NCI-H345 treated with DMSO at 0.1 percent for 48 hours (cell line): ENCODE results near the gene MRPL14.
"Not testable (repeated sequence)": the region's sequence is repeated elsewhere in the genome, so short reads cannot be mapped to it uniquely, and the experiment has no call there.

Source experiments
- DNase-seq: peaks from one replicate; lab custom pipeline; 2025; ENCODE audit not compliant: unreplicated experiment; lab: John Stamatoyannopoulos, UW

Gene MRPL14

DNA sequence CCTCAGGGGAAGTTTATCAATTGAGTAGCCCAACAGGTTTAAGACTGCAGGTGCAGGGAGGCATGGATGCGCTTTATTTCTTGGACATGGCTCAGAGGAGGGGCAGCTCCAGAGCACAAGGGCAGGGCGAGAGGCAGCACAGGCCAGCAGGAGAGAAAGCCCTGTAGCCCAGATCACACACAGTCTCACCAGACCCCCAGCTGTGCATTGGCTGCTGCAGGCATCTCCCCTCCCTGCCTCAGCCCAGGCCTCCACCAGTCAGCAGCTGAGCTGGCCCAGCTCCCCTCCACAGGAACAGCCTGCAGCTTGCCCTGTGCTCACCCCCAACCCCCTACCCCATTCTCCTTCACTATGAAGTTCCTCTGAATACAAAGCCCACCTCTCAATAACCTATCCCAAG lies 24.7 kb downstream of the MRPL14 start:
- DNase-seq = no peak

DNA sequence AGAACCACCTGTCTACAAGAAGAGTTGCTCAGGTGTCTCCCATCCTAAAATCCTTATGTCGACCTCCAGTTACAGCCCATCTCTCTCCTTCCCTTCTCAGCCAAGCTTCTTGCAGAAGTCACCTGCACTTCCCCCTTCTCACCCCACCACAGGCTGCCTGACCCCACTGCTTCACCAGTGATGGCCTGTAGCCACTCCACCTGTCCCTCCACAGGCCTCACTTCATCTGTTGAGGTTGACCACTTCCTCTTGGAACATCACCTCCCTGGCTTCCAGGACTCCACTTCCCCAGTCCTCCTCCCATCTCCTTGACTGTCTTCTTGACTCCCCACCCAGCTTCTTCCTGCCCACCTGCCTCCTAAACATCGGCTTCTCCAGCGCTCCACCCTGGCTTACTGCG lies 25.4 kb downstream of the MRPL14 start:
- no peak for DNase-seq

DNA sequence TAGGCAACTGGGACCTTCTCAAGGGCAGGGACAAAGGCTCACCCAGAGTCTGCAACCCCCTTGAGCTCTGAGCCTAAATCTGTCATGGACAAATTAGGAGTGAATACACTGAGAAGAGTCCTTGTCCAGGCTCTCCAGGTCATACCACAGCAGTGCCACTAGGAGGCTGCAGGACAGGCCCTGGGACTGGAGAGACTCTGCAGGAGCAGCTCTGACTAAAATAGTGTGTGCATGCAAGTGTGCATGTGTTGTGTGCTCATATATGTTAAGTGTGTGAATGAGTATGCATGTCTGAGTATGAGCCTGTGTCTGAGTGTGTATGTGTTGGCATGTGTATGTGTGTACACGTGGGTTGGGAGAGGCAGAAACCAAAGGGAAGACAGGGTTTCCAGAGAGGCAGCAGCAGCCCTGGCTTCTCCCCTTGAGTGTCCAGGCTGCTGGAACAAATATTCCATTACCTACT lies 27.1 kb downstream of the MRPL14 start:
- DNase-seq = no peak

DNA sequence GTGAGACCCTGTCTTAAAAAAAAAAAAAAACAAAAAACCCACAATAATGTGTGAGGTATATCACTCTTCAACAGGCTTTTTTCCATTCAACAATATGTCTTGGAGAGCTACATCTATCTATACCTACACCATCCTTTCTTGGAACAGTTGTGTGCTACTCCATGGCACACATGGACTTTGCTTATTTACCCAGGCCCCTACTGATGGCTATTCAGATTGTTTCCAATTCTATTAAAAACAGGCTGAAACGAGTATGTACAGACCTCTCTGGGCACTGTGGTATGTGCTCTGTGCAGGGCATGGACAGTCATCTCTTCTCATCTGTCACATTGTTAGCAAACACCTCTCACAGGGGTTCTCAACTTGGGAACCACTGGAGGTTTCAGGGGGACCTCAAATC lies 28.1 kb downstream of the MRPL14 start:
- DNase-seq = no peak

DNA sequence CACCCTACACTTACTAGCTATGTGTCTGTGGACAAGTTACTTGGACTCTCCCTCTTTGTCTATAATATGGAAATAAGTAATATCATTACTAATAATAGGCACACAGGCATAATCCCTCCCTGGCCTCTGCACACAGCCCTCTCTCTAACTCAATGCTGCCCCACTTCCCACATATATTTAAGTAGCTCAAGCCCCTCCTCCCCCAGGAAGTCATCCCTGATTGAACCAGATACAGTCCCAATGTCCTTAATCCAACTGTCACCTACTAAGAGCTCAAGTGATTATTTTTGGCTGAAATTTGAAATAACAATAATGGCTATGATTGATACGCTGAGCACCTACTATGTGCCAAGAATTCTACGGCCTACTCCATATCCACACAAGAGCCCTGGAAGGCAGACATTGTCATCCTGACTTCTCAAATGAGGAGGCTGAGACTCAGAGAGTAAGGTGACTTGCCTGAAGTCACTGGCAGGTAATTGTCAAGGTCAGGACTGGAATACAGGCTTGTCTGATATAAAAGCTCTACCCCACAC lies 29.4 kb downstream of the MRPL14 start:
- DNase-seq = no peak

DNA sequence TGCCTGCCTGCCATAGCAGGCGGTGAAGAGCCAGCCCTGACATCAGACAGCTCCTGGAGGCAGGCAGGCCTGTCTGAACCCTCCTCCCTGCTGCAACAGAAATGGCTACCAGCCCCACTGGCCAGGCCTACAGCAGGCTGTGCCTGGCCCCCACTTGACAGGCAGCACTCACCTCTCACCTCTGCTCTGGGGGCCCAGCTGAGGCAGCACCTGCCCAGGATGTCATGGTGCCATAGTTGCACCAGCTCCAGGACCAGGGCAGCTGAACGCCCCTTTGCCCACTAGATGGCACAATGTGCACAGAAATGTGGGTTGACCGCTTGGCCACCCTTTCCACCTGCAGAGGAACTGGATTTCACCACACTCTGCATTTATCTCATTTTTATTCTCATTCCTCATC lies 30.6 kb downstream of the MRPL14 start:
- DNase-seq = peak; percentile 26

DNA sequence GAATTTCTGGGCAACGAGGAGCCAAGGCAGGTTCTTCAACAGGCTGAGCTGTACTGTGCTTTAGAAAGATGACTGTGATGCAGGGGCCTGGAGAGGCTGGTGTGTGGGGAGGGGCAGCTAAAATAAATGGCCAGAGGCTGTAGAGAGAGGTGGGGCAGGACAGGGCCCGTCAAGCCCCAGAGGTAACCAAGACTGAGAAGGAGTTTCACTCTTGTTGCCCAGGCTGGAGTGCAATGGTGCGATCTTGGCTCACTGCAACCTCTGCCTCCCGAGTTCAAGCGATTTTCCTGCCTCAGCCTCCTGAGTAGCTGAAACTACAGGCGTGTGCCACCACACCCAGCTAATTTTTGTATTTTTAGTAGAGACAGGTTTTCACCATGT lies 32.0 kb downstream of the MRPL14 start:
- DNase-seq = not testable (repeated sequence)

DNA sequence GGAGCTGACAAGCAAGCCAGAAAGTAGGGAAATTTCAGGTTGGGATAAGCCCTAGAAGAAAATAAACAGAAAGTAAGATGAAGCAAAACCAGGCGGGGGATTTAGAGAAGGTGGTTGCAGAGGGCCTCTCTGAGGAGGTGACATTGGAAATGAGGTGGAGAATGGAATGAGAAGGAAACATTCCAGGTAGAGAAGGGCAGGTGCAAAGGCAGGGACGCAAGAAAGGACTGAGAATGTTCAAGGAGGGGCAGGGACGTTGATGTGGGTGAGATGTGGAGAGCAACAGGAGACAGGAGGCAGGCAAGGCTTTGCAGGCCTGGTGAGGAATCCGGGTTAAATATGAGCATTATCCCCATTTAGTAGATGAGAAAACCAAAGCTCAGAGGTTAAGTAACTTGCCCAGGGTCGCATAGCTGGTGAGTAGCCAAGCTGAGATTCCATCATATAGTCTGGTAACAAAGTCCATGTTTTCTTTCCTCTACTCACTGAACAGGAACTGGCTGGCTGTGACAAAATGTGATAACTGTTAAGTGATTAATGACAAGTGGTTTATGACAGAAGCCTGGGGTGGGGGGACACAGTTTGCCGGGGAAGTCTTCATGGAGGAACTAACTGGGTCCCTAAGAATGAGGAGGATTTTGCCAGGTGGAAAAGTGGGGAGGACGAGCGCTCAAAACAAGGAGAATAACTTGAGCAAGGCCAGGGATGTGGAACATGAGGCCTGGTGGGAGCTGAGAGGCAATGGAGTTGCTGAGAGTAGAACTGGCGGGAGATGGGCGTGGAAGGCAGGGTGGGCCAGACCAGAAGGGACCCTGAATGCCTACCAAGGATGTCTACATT lies 32.6 kb downstream of the MRPL14 start:
- DNase-seq = no peak

DNA sequence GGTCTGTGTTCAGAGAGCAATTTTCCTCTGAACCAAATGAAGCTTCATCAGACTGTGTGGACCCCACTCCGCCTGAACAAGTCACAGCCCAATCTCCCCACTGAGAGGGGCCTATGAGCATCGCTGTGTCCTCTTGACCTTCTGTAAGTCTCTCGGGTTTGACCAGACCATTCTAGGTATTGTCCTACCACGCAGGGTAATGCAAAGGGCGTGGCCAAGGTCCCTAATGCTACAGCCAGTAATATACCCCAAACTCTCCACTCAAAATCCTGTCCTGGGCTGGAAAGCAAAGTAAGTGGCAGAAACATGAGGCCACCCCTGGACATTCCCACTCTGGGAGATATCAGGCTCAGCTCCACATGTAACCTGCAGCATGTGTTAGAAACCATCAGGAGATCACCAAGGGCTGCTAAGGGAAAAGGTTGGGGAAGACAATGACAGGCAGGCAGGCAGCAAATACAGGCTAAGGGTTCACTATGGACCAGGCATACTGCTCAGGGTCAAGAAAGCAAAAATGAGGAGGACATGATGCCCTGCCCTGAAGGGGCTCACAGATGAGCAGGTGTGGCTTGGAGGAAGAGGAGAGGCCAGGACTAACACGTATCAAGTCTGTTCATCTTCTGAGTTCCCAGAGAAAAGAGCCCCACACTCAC lies 33.4 kb downstream of the MRPL14 start:
- DNase-seq = no peak

DNA sequence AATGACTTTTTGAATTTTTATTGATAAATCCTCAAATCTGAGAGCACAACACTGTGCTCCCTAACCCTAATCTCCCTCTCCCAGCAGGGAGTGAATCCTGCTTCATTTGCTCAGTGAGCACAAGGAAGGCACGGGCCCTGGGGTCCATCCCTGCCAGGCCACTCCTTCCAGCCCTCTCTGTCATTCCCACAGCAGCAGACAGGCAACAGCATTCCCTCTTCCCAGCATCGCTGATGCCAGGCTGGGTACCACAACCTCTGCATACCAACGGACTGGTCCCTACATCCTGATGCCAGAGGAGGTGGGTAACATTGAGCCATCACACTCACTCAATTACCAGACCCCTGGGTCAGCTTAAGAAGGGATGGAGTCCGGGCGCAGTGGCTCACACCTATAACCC lies 34.2 kb downstream of the MRPL14 start:
- DNase-seq = no peak

DNA sequence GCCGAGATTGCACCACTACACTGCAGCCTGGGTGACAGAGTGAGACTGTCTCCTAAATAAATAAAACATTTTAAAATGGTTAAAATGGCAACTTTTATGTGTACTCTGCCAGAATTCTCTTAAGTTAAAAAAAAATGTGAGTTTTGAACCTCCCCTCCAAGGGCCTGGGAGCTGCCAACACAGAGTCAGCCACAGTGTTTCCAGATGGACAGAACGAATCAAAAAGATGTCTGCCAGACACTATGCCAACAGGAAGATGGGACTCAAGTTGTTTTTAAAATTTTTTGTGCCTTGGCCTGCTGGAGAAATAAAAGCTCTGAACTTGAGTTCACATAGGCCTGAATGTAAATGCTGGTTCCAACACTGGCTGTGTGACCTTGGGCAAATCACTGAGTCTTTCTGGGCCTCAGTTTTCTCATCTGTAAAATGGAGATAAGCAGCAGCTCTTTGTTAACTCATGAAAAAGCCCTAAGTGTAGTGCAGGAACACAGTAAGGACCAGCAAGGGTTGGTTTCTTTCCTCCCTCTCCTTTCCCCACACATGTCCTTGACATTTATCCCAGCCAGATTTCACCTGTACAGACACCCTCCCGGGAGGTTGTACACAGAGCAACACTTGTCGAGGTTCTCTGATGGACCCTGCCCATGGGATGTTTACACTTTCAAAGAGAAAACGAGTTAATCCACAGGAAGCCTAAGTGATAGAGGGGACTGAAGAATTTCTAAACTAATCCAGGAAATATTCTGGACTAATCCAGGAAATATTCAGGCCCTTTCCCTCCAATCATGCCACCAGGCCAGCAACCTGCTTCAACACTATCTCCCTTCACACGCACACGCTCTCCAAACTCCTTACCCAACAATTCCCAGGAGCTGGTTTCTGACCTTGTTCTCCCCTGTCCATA lies 35.0 kb downstream of the MRPL14 start:
- DNase-seq = no peak

DNA sequence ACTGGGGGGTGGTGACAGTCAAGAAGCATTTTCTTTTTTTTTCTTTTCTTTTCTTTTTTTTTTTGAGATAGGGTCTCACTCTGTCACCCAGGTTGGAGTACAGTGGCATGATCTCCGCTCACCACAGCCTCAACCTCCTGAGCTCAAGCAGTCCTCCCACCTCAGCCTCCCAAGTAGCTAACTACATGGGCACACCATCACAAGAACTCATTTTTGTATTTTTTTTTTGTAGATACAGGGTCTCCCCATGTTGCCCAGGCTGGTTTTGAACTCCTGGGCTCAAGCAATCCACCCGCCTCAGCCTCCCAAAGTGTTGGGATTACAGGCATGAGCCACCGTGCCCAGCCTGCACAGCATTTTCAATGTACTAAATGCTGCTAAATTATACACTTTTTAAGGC lies 35.9 kb downstream of the MRPL14 start:
- DNase-seq = not testable (repeated sequence)

DNA sequence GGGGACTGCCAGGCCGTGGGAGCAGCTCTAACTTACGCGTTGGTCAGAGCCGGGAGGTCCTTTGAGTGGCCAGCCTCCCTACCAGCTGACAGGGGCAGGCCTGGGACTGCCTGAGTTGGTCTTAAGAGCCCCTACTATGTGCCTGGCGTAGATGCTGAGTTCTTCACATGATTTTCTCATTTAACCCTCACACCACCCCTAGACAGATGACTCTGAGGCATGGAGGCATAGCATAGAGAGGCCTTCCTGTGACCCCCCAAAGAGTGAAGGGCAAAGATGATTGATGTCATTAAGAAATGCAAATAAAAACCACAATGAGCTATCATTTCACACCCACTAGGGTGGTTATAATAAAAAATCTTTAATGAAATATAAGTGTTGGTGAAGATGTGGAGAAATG lies 36.8 kb downstream of the MRPL14 start:
- no peak for DNase-seq

DNA sequence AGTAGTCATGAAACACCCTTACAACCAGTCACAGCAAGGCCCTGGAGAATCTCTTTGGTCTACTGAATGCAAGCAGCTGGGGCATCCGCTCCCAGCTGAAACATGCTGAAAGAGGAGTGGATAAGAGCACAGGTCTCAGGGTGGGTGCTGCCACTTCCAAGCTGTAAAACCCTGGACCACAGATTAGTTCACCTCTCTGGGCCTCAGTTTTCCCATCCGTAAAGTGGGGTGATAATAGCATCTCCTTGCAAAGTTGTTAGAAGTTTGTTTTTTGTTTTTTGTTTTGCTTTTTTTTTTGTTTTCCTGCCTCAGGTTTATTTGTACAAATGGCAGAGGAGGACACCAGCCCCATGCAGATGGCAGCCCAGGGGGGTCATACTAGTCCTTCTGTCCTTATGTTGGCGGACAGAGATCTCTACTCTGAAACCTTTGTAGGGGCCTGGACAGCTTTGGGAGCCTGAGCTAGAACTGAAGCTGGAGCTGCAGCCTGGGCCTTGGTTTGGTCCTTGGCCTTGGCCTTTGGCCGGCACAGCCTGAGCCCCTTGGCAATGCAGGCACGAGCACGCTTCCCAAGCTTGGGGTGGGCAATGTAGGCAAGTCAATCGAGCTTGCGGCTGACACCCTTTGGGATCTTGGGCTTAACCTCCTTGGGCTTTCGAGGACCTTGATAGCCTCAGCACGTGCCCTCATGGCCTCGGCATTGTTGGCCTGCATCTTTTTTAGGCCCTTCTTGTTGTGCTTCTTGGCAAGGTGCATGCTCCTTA lies 38.2 kb downstream of the MRPL14 start:
- DNase-seq = no peak

DNA sequence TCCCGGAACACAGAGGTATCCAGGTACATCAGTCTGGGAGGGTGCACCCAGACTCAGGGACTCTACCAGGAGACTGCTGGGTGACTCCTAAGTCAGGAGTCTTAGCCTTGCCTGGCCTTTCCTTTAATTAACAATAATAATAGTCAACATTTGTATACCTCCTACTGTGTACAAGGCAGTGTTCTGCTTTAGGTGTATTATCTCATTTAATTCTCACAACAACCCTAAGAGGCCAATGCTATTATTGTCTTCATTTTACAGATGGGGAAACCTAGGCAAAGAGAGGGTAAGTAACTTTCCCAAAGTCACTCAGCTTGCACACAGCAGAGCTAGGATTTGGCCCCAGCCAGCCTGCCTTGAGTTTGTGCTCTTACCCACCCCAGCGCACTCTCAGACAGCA lies 39.6 kb downstream of the MRPL14 start:
- DNase-seq = no peak

DNA sequence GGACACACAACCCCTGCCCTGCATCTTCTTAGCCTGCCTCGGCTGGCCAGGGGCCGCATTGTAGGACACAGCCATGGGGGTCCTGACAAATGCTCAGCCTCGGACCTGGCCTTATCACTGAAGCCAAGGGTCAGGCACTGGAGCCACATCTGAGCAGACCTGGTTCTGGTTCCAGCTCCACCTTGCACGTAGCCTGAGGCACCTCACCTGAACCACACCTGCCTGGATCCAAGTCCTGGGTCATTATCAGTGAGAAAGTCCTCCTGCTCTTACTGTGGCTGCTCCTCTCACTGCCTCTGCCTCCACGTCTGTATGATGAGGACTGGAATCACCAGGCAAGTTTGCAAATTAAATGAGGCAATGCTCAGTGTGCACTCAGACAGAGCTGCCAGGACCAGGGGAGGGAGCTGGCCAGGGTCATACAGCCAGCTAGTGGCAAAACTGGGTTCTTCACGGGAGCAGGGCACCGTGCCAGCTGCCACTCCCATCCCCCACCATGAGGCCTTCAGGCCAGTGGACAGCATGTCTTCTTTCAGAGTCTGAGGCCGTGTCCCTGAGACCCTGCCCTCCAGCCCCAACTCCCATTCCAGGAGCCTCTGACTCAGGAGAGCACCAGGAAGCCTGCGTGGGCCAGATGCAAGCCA lies 40.2 kb downstream of the MRPL14 start:
- no peak for DNase-seq

DNA sequence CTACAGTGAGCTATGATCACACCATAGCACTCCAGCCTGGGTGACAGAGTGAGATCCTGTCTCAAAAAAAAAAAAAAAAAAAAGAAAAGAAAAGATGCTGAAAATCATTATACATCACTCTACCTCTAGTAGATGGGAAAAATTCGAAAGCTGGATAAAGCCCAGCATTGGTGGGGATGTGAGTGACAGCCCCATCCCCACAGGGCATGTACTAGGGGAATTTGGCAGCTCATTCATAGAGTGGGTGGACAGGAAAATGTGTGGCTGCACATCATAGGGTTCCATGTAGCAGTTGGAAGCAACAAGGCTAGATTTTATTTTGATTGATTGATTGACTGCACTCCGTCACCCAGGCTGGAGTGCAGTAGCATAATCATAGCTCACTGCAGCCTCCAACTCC lies 42.0 kb downstream of the MRPL14 start:
- DNase-seq = no peak

DNA sequence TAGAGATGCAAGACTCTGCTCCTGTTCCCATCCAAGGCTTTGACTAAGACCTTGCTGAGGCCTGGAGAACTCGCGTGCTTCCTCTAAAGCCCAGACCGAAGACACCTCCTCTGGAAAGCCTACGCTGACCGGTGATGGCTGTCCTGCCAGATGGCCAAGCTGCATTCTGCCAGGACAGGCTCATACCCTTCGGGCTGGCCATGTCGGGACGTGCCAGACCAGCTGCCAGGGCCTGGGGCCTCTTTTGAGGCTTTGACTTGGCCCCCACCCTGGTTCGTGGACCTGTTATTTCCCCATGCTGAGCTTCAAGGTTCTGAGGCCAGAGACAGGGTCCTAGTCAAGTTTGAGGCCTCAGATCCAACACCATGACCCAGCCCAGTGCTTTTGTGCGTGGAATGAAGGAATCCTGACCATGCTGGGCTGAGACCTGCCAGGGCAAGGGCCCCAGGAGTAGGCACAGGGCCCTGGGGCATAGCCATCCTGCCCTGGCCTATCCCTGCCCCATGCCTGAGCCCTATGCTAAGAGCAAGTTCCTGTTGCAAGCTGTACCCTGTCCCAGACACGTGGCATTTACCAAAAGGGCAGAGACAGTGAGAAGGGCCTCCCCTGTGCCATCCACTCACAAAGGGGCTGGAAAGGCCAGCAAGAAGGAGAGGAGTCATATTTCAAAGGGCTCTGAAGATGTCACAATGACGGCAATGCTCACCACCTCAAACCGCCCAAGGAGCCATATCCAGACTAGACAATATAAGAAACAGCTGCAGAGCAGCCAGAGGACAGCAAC lies 42.8 kb downstream of the MRPL14 start:
- DNase-seq = no peak

DNA sequence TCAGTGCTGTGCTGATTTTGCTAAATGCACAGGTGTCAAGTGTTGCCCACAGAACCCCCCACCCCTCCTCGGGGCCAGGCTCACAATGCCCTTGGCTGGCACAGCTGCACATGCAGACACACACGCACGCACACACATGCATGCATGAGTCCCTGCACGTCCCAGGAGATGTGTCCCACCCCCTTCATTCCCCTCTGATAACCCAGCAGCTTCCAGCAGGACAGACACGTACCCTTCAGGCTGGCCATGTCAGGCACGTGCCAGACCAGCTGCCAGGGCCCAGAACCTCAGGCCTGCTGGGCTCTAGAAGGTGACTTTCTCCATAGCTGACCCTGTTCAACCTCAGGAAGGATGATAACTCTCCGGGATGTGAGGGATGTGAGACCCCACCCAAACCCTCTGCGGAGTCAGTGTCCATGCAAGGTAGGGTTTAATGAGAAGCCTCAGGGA lies 44.4 kb downstream of the MRPL14 start:
- DNase-seq = no peak
